ENCODE results near the gene CCT6A.
A peak's percentile ranks its signal among the peaks of the same experiment; 100 is the strongest.

- no peak for TF ChIP-seq MAFK (IDR thresholded peaks at IDR 0.05; ENCODE audit: partially characterized antibody)
- no peak for TF ChIP-seq EP300 (IDR thresholded peaks at IDR 0.05)
- peak; percentile 56 for TF ChIP-seq CTCF (IDR thresholded peaks at IDR 0.05)
These were observed 41.4 kb downstream of the CCT6A start, which contains the start of gene PHKG1 for GRCh38 chr7:56092789-56093531.
